NCI-H2196 (cell line): ENCODE measurements around the gene OR52K1.

Source experiments
- DNase-seq: peaks from one replicate; lab custom pipeline; 2025; ENCODE audit not compliant: unreplicated experiment; lab: John Stamatoyannopoulos, UW

The OR52K1 gene

DNA sequence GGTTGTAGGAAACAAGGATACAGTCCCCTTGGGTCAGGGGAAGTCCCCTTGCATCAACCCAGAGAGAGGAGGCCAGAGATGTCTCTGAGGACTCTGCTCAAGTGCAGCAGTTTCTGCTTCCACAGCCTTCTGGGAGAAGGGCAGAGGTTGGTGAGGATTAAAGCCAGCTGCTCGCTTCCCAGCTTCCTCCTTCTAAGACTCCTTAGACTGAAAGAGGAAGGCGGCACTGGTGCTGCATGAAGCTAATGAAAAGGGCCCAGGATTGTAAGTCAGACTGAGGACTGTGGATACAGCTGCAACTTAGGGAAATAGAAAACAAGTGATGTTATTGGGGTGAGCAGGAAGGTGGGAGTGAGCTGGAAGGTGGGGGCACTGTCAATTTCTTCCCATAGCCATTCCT is at the start of gene OR52K1:
TSS of gene OR52K1 (plus strand) at position 202 of the 400 bp plus-strand sequence. CDS start 6,255 bp downstream, outside the sequence.
- DNase-seq = no peak

DNA sequence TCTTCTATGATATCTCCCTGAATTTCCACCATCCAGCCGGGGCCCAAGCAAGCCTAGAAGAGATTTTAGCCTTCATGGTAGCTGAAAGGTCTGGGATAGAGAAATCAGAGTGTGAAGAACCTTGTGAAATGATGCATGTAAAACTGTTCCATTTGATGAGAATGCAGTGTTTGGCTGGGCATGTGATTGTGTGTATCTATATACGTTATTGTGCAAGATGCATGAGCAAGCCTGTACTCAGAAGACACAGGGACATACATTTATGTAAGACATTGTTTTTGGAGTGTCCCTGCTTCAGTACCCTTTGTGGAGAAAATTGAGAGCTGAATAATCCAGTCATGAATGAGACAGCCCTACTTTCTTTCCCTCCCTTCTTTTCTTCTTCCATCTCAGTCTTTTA is 48.6 kb upstream of the OR52K1 start:
- DNase-seq = no peak

DNA sequence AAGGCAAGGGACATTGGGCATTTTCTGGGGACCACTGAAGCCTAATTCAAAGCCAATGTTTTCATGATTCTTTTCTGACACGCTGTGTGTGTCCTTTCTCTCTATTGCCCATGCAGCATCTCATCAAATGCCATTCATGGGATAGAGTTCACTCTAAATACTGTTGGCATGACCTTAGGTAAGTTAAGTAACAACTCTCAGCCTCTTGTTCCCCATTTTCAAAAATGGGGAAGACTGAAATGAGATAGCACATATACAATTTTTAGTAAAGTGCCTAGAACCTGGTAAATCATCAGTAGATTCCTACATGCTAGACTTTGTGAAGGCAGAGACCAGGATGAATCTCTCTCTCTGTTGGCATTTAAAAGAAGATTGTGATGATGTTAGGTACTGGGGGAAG is 46.0 kb upstream of the OR52K1 start:
- DNase-seq = no peak

DNA sequence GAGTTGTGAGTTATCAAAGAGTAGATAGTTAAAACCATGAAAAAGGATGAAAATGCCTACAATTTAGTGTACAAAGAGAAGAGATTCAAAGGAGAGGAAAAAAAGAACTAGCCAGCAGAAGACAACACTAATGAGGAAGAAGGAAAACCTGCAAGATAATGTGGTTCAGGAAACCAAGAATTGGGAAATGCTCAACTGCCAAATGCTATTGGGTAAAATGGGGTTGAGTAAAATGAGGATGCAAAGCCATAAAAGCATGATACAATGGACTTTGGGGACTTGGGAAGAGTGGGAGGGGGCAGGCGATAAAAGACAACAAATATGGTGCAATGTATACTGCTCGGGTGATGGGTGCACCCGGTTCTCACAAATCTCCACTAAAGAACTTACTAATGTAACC is 40.9 kb upstream of the OR52K1 start:
- no peak for DNase-seq

DNA sequence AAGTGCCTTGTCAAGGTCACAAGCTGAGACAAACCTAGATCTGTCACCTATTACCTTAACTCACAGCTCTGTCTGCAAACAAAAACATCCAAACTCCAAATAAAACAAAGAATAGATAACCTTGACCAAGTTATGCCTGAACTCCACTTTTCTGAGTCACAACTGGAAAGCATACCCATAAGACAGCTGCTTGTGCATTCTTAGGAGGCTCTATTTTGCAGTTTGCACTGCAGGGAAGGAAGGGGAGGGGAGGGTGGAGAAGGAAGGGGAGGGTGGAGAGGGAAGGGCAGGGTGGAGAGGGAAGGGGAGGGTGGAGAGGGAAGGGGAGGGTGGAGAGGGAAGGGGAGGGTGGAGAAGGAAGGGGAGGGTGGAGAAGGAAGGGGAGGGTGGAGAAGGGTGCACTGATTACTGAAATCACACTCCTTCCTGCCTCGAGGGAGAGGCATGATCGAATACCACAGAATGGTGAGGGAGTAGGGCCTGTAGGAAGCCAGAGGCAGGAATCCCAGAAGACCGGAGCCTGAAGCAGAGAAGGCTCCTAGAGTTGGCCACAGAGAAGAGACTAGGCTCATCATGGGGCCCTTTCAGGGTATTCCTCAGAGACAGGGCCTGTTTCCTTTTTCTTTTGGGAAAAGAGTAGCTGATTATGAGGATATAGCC is 39.1 kb upstream of the OR52K1 start:
- no peak for DNase-seq

DNA sequence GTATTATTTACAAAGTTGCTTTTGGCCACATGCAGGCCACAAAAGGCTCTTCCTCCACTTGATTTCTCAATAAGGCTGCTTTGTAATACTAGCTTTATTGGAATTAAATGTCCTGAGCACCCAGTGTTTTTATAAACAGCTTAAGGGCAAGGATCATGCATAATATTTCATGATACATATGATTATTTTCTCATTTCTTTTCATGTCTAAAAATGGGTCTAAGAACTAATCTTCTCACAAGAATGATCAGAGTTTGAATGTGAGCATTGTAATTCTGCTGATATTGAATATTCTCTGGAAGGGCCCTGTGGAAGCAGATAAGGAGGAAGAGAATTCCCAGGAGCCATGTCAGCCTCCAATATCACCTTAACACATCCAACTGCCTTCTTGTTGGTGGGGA is 33.5 kb upstream of the OR52K1 start, which contains the start of gene OR52K2:
TSS of gene OR52K2 (plus strand) at position 301 of the 400 bp plus-strand sequence. CDS start at position 346, 45 bp downstream.
- DNase-seq = no peak

DNA sequence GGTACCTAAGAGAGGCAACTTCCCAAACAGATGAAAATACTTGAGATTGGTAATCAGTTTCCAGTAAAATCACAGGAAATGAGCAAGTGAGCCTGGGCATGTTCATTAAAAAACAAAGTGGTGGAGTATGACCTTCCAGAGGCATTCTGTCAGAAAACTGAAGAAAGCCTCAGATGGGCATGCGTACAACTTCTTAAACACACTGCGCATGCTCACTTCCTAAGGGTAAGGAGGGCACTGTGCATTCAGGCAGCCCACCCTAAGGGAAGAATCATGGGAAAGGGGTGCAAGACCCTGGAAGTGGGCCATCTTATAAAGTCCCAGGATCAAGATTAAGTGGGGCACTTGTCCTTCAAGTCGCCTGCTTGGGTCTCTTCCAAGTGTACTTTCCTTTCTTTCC is 29.3 kb upstream of the OR52K1 start:
- DNase-seq = no peak

DNA sequence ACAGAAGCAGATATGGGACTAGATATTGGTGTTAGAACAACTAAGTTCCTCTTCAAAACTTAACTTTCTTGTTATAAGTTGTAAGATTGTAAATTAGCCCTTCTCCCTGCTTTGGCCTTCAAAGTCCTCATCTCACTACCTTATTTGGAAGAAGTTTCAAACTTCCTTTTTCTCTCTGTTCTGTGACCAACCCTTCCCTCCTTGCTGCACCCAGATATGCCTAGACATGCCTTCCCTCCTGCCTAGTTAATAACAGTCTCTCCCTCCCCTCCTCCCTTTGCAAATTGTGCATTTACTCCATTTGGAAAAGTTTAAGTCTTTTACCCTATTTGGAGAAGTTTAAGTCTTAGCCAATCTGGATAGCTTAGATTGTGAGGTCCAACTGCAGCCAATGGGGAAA is 28.4 kb upstream of the OR52K1 start:
- no peak for DNase-seq

DNA sequence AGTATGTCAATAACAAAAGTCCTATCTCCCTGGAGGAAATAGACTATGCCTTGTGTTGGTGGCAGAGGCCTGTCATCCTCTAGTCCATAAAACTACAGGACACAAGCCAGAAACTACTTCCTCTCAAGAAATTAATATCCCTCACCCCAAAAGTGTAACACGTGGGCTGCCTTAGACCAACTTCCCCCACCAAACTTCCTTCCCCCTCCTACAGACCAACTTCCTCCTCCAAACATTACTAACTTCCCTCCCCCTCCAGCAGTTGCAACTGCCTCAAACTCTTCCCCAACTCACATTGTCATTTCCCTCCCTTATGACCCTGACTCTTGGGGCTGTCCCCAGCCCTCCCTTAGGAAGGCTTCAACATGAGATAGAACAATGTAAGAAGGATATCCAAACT is 27.0 kb upstream of the OR52K1 start:
- DNase-seq = no peak

DNA sequence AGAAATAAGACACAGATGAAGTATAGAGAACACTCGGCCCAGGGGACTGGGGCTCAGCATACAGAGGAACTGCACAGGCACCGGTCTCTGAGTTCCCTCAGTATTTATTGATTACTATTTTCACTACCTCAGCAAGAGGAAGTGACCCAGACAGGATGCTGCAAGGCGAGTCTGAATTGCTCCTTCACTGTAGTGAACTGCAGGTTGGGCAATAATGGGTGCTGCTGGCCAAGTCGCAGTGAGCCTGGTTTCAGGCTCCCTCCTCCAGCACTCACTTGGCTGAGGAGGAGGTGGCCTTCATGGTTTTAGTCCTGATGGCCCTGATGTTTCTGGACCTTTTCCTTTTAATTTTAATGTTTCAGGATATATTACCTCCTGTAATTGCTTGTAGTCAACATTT is 22.9 kb upstream of the OR52K1 start:
- DNase-seq = no peak

DNA sequence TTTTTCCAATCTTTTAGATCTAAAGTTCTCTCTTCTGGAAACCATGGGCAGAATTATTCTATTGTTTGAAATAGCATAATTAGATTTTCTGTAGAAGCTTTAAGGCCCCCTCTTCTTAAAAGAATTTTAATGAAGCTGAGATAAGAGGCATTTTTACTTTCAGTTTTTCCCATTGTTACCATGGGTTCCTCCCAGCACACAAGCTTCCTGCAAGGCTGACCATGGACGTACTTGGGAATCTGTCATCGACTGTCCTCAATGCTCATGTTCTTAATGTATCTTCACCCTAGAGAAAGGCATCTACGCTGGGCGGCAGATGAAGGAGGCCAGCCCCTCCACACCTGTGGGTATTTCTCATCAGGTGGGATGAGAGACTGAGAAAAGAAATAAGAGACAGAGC is 22.3 kb upstream of the OR52K1 start:
- no peak for DNase-seq

DNA sequence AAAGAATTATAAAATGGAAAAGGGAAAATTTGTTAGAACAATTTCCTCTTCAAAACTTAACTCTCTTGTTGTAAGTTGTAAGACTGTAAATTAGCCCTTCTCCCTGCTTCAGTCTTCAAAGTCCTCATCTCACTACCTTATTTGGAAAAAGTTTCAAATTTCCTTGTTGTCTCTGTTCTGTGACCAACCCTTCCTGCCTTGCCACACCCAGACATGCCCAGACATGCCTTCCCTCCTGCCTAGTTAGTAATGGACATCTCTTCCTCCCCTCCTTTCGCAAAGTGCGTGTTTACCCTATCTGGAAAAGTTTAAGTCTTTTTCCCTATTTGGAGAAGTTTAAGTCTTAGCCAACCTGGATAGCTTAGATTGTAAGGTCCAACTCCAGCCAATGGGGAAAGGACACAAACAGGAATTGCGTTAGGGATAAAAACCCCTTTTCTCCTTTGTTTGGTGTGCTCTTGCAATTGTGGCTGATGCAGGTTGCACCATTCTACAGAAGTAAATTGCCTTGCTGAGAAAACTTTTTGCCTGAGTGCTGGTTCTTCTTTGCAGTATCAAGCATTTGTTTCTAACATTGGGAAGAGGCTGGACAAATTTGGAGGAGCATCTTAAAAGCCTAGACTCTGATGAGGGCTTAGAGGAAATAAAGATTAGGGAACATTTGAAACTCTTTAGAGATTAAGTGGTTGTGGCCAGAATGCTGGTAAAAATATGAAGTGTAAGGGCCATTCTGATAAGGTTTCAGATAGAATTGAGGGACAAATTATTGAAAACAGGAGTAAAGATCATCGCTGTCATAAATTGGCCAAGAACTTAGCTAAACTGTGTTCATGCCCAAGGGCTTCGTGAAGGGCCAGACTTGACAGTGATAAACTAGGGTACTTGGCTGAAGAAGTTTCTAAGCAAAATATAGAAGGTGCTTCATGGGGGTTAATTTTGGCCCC is 18.0 kb upstream of the OR52K1 start:
- DNase-seq = no peak

DNA sequence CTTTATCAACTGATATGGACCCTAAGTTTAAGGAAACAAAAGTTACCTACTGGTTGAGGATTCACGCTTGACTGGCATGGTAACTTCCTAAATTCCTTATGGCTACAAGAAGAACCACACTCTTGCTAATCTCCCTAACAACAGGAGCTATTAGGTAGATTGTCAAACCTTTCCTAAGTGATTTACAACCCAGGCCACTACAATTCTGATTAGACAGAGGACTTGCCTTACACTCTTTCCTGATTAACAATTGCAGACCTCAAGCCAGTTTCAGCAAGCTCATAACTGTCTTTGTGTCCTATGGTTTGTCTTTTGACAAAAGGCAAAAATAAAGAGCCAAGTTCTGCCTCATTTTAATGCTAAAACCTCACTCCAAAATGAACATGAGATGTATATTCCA is 17.0 kb upstream of the OR52K1 start:
- DNase-seq = no peak

DNA sequence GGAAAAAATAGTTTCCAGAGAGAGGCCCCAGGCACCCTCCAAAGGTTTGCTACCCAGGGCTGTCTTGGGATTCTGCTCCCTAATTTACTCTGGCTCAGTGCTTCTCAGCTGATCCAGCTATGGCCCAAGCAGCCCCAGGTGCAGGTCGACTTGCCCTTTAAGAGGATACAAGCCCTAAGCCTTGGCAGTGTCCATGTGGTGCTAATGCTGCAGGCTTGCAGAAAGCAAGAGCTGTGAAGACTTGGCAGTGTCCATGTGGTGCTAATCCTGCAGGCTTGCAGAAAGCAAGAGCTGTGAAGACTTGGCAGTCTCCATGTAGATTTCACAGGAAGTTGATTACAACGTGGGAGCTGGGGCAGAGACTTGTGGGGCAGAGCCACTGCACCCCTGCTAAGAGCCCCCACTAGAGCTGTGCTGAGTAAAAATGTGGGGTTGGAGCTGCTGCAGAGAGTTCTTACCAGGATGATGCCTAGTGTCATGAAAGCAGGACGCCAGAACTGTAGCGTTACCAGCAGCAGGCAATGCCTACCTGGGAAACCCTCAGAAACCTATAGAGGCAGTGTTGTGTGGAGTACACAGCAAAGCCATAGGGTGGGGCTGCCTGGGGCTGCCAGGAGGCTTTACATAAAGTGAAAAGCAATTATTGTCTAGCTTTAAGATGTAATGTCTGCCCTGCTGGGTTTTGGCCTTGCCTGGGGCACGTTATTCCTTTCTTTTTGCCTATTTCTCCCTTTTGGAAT is 16.1 kb upstream of the OR52K1 start:
- DNase-seq = no peak

DNA sequence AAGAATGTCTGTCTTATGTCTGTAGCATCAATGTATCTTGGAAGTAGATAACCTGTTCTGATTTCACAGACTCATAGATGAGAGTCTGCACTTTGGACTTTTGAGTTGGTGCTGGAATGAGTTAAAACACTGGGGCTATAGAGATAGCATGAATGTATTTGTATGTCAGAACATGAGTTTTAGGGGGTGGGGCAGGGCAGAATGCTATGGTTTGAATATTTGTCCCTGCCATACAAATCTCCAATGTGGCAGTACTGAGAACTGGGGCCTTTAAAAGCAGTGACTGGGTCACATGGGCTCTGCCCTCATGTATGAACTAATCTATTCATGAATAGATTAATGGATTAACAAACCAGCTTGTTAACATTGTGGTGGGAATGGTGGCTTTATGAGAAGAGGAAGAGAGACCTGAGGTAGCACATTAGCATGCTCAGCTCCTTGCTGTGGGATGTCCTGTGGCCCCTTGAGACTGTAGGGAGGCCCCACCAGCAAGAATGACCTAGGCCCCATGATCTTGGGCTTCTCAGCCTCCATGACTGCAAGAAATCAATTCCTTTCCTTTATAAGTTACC is 15.5 kb upstream of the OR52K1 start:
- DNase-seq = no peak

DNA sequence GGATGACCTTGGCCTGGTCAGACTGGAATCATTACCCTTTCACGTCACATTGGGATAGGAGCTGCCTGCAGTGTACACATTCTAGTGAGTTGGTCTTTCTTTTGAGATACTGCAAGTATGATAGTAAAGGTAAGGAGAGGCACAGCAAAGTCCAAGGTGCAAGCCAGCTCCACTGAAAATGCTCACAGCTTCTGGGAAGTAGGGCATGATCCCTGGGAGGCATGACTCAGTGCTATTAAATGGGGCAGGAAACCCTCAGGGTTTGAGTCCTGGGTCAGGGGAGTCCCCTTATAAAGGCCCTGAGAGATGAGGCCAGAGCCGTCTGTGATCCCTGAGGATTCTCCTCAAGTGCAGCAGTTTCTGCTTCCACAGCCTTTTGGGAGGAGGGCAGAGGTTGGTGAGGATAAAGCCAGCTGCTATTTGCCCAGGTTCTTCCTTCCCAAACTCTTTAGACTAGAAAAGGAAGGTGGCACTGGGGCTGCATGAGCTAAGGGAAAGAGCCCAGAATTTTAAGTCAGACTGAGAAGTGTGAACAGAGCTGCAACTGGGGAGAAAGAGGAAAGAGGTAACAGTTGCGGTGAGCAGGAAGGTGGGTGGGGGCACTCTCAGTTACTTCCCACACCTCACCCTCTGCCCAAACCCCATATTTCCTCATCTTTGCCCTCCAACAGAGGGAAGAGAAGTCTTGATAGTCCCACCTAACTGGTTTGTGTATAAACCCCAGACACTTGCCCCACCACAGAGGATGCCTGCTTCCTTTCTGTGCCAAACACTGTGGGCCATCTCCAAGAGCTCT is 14.4 kb upstream of the OR52K1 start:
- no peak for DNase-seq

DNA sequence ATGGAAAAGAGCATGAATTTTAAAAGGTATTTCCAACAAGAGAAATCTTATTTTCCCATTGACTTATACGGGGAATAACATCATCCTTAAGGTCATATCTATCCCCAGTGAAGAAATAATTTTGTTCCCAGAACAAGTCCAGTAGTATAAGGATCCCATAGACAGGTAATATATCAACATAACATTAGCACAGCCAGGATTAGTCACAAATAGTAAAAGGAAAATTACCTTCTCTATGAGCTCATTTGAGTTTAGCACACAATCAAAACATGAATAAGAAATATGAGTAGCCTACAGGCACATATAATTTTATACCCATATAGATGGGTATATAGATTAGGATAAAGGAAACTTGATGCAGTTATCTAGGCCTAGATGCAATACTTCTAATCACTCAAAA is 2.8 kb upstream of the OR52K1 start:
- DNase-seq = no peak

DNA sequence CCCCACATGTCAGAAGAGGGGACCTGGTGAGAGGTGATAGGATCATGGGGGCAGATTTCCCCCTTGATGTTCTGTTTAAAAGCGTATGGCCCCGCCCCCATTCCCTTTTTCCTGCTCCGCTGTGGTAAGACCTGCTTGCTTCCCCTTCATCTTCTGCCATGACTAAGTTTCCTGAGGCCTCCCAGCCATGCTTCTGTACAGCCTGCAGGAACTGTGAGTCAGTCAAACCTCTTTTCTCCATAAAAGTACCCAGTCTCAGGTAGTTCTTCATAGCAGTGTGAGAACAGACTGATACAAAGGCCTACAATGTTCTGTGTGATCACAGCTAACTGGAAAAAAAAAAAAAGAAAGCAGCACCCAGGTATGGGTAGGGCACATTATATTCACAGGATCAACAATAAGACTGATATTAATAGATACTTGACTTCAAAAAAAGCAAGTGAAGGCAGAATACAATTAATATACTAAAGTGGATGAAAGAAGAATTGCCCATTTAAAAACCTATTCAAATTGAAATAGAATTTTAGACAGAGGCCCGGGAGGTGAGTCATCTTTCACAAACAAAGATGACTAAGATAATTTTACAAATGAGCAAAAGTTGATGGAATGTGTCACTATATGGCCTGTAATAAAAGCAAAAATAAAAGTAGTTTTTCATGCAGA is 1.7 kb upstream of the OR52K1 start:
- DNase-seq = no peak

DNA sequence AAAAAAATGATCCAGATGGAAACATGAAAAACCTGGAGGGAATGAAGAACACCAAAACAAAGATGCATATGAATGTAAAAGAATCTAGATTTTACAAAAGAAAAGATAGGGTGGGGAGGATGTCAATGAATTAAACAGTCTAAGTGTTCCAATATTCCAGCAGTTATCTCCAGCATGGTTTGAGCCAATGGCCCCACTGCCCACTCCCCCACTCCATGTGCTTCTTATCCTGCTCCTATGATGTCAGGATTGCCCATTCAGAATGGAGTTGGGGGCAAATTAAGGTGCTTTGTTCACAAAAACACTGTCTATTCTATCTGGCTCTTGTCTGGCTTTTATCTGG is 1.2 kb upstream of the OR52K1 start:
- no peak for DNase-seq

DNA sequence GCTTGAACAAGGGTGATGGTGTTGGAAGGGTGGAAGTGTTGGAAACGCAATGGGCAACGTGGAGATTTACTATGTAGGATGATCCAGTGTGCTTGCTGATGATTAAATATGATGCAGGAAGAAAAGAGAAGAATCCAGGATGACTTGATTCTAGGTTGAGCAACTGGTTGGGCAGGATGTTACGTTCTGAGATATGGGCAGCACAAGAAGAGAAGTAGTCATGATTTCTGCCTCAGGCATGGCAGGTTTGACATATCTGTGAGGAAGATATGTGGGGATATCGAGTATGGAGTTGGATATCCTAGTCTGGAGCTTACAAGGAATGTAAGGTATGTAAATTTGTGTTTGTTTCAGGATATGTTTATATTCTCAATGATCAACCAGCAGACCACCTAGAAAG is 1.9 kb downstream of the OR52K1 start:
- DNase-seq = no peak
